B cell (primary cell): ENCODE data around the gene PCDHGB2. TPM values are rescaled to one million over a fixed set of nuclear protein-coding genes. Genes with fewer than 3 reads are reported as not detected.
"Not testable (repeated sequence)": the region's sequence is repeated elsewhere in the genome, so short reads cannot be mapped to it uniquely, and the experiment has no call there.

Experiments
- ATAC-seq: fragments of 200-7000 bp; cut with Tn5 transposase; one replicate; pipeline ENCODE4 v1.10.0; 2021; ENCODE audit warnings: low read depth, mild to moderate bottlenecking, moderate number of reproducible peaks, moderate library complexity
- CTCF ChIA-PET: fragments of 350-600 bp; sonication (Branson Sonifier 250); formaldehyde crosslinking; loops from one replicate; lab custom pipeline; 2021; ENCODE audit warnings: antibody characterized with exemption, inconsistent platforms; lab: Charles Lee
- POLR2A ChIA-PET: fragments of 350-600 bp; sonication (Branson Sonifier 250); formaldehyde crosslinking; loops from one replicate; lab custom pipeline; 2021; ENCODE audit warnings: antibody characterized with exemption; lab: Charles Lee
- DNase-seq: peaks from one replicate; pipeline ENCODE4 v3.0.0; 2013
- H2AFZ ChIP-seq: 2 replicates; pipeline ENCODE4 v1.6.1; 2012; ENCODE audit warnings: mild to moderate bottlenecking, low read depth, low read length; ENCODE audit not compliant: insufficient read depth, poor library complexity, severe bottlenecking
- H3K27ac ChIP-seq, 2 donors: 1 replicate in 1 of 2; 2 replicates in 1 of 2; pipeline ENCODE4 v1.5.1; 2012 to 2013; ENCODE audit warnings: low read length in 2 of 2, mild to moderate bottlenecking in 2 of 2, moderate library complexity in 1 of 2
- H3K27me3 ChIP-seq, 4 experiments: fragments of 200-600 bp in 1 of 4; sonication (generic) in 1 of 4; replicated peaks in 1 of 4; 1 replicate in 2 of 4; 2 replicates in 2 of 4; pipeline versions ENCODE4 v1.6.1 to v1.7.0; 2013 to 2016; ENCODE audit warnings: low read length in 3 of 4, mild to moderate bottlenecking in 2 of 4, mixed read lengths in 1 of 4, moderate library complexity in 1 of 4; ENCODE audit not compliant: insufficient read depth in 4 of 4, control insufficient read depth in 3 of 4; ENCODE audit errors: control extremely low read depth in 1 of 4
- H3K36me3 ChIP-seq, 2 experiments: replicated peaks in 1 of 2; 1 replicate in 1 of 2; 2 replicates in 1 of 2; pipeline versions ENCODE4 v1.6.1 to v1.7.1; 2013; ENCODE audit warnings: low read length in 1 of 2; ENCODE audit not compliant: insufficient read depth in 2 of 2, control insufficient read depth in 1 of 2; ENCODE audit errors: control extremely low read depth in 1 of 2, extremely low read depth in 1 of 2
- H3K4me1 ChIP-seq, 2 donors: fragments of 200-600 bp in 1 of 2; sonication (generic) in 1 of 2; 1 replicate in 1 of 2; 2 replicates in 1 of 2; pipeline versions ENCODE4 v1.5.1 to v1.6.1; 2013 to 2017; ENCODE audit warnings: low read length in 2 of 2; ENCODE audit not compliant: control insufficient read depth in 2 of 2, insufficient read depth in 2 of 2
- H3K4me2 ChIP-seq: replicated peaks from 2 replicates; pipeline ENCODE3; 2012; ENCODE audit warnings: mild to moderate bottlenecking, low read depth, low read length; ENCODE audit not compliant: poor library complexity, severe bottlenecking
- H3K4me3 ChIP-seq, 5 experiments: fragments of 200-600 bp in 1 of 5; sonication (generic) in 1 of 5; 1 replicate in 3 of 5; 2 replicates in 2 of 5; pipeline versions ENCODE4 v1.5.1 to v1.7.0; 2011 to 2016; ENCODE audit warnings: low read length in 4 of 5, mild to moderate bottlenecking in 4 of 5, low read depth in 2 of 5, control low read depth in 1 of 5, moderate library complexity in 1 of 5; ENCODE audit not compliant: insufficient read depth in 1 of 5; ENCODE audit errors: control extremely low read depth in 1 of 5, extremely low read depth in 1 of 5
- H3K79me2 ChIP-seq: fragments of 200-600 bp; sonication (generic); one replicate; pipeline ENCODE4 v1.6.0; 2016; ENCODE audit warnings: low read length; ENCODE audit not compliant: control insufficient read depth, insufficient read depth
- H3K9ac ChIP-seq: fragments of 200-600 bp; sonication (generic); 2 replicates; pipeline ENCODE4 v1.6.1; 2017; ENCODE audit warnings: mild to moderate bottlenecking, low read length, moderate library complexity
- H3K9me3 ChIP-seq, 3 donors: one replicate each; pipeline versions ENCODE4 v1.6.1 to v1.7.1; 2013; ENCODE audit warnings: low read length in 2 of 3; ENCODE audit not compliant: control insufficient read depth in 2 of 3, insufficient read depth in 1 of 3; ENCODE audit errors: control extremely low read depth in 1 of 3
- H4K20me1 ChIP-seq: 2 replicates; pipeline ENCODE4 v1.6.0; 2012; ENCODE audit warnings: mild to moderate bottlenecking, low read length; ENCODE audit not compliant: insufficient read depth, control insufficient read depth, poor library complexity, severe bottlenecking
- H3K27ac Mint-ChIP-seq: one replicate; pipeline ENCODE4 v1.8.0; 2021; ENCODE audit warnings: mixed read lengths
- H3K27me3 Mint-ChIP-seq: one replicate; pipeline ENCODE4 v1.8.0; 2021; ENCODE audit warnings: mixed read lengths
- H3K4me1 Mint-ChIP-seq: one replicate; pipeline ENCODE4 v1.8.0; 2021; ENCODE audit warnings: mixed read lengths
- H3K4me3 Mint-ChIP-seq: one replicate; pipeline ENCODE4 v1.8.0; 2021; ENCODE audit warnings: mixed read lengths
- H3K9me3 Mint-ChIP-seq: one replicate; pipeline ENCODE4 v1.8.0; 2022; ENCODE audit warnings: mixed read lengths; ENCODE audit not compliant: insufficient read depth
- EZH2 ChIP-seq: IDR thresholded peaks from 2 replicates; pipeline ENCODE4 v1.6.1; 2012; ENCODE audit warnings: borderline replicate concordance, low read depth, mild to moderate bottlenecking, moderate library complexity, low read length; ENCODE audit not compliant: insufficient read depth, poor library complexity, severe bottlenecking
- WGBS: methylation state at CpG from one replicate; pipeline ENCODE4 v1.1.5; 2013; ENCODE audit warnings: missing lambda C conversion rate; ENCODE audit not compliant: insufficient coverage; 5-methylcytosine and 5-hydroxymethylcytosine counted together
- intact Hi-C: fragments of 100-400 bp; cut with micrococcal nuclease; formaldehyde crosslinking; loops from one replicate; pipeline ENCODE4 v1.10.0; 2022
- polyA plus RNA-seq: library from polyadenylated mRNA; depleted of rRNA; stranded (reverse); fragments of >200 nt; gene quantifications from 2 replicates; pipeline ENCODE4 v1.2.3, GENCODE V29; 2012
- total RNA-seq, 2 donors: library from RNA; stranded (reverse); fragments of 120-200 nt in 1 of 2; gene quantifications; 1 replicate in 1 of 2; 2 replicates in 1 of 2; pipeline versions ENCODE4 v1.2.3 to v1.2.4, GENCODE V29; 2013 to 2022
- TF ChIP-seq, protein P1 (sequence below): fragments of 200-600 bp; IDR thresholded peaks from one replicate; pipeline ENCODE4 v1.8.0; 2022; ENCODE audit warnings: antibody characterized with exemption, mild to moderate bottlenecking

The PCDHGB2 gene
- total and polyA plus RNA-seq, 2 donors (not counting 1 experiment from before 2014, with no cell fraction given), result 0.66 to 3.9 TPM

DNA sequence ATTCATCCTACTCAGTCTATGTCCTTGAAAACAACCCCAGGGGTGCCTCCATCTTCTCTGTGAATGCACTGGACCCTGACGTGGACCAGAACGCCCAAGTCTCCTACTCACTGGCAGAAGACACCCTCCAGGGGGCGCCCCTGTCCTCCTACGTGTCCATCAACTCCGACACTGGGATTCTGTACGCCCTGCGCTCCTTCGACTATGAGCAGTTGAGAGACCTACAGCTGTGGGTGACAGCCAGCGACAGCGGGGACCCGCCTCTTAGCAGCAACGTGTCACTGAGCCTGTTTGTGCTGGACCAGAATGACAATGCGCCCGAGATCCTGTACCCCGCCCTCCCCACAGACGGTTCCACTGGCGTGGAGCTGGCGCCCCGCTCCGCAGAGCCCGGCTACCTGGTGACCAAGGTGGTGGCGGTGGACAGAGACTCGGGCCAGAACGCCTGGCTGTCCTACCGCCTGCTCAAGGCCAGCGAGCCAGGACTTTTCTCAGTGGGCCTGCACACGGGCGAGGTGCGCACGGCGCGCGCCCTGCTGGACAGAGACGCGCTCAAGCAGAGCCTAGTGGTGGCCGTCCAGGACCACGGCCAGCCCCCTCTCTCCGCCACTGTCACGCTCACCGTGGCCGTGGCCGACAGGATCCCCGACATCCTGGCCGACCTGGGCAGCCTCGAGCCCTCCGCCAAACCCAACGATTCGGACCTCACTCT lies 15.8 kb downstream of the PCDHGB2 start:
- Mint-ChIP-seq H3K27me3 (peaks cover 44% of the 10 kb centered on the region), H3K9me3 (peaks cover 12% of the 10 kb centered on the region)
- H3K4me2 ChIP-seq, DNase-seq, H4K20me1 ChIP-seq, H3K36me3 ChIP-seq, H3K27ac ChIP-seq, H3K4me3 Mint-ChIP-seq, H2AFZ ChIP-seq, H3K4me3 ChIP-seq, POLR2A ChIA-PET, H3K4me1 Mint-ChIP-seq, ATAC-seq, H3K4me1 ChIP-seq, H3K27ac Mint-ChIP-seq, intact Hi-C loops, H3K79me2 ChIP-seq, H3K9ac ChIP-seq: not testable (repeated sequence)
- peaks cover 0 to 55% (median 30%) of the 10 kb centered on the region in 4 experiments for H3K27me3 ChIP-seq
- 56% methylated on average over 33 of the region's 48 CpGs for WGBS
- H3K9me3 ChIP-seq, result peaks cover 0 to 58% (median 46%) of the 10 kb centered on the region in 3 donors
- CTCF ChIA-PET, result interaction anchor here (1.4 to 2.0 kb wide), 2 partner anchors 32 to 188 kb away, joined by 4 to 5 read pairs; partner anchors contain the start of gene PCDHGB6

DNA sequence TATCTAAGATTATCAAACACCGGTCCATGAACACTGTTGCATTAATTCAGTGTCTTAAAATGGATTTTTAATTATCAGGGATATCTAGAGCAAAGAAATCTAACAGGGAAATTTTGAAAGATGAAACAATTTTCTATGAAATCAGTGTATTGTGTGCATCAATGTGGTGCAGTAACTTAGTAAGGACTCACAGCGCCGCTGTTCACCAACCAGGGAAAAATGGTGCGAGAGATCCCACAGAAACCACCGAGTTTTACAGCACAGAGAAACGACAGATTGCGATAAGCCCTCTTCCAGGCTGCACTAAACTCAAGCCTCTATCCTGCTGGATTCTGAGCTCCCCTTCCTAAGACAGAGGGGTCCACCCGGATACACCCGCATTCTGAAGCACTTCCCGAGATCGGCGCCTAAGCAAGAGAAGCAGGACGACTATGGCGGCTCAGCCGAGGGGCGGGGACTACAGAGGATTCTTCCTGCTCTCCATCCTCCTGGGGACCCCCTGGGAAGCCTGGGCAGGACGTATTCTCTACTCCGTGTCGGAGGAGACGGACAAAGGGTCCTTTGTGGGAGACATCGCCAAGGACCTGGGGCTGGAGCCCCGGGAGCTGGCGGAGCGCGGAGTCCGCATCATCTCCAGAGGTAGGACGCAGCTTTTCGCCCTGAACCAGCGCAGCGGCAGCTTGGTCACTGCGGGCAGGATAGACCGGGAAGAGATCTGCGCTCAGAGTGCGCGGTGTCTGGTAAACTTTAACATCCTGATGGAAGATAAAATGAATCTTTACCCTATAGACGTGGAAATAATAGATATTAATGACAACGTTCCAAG lies 22.9 kb downstream of the PCDHGB2 start, which contains the start of gene PCDHGA7:
PCDHGA7 (plus strand) TSS at position 274 of the 826 bp plus-strand sequence; CDS start at position 432, 158 bp downstream.
- ChIA-PET POLR2A (no interaction called here), CTCF (no interaction called here)
- TF ChIP-seq, protein P1, sequence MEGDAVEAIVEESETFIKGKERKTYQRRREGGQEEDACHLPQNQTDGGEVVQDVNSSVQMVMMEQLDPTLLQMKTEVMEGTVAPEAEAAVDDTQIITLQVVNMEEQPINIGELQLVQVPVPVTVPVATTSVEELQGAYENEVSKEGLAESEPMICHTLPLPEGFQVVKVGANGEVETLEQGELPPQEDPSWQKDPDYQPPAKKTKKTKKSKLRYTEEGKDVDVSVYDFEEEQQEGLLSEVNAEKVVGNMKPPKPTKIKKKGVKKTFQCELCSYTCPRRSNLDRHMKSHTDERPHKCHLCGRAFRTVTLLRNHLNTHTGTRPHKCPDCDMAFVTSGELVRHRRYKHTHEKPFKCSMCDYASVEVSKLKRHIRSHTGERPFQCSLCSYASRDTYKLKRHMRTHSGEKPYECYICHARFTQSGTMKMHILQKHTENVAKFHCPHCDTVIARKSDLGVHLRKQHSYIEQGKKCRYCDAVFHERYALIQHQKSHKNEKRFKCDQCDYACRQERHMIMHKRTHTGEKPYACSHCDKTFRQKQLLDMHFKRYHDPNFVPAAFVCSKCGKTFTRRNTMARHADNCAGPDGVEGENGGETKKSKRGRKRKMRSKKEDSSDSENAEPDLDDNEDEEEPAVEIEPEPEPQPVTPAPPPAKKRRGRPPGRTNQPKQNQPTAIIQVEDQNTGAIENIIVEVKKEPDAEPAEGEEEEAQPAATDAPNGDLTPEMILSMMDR, result no peak
- no peak for TF ChIP-seq EZH2
- H3K79me2 ChIP-seq, result no peaks in the 10 kb centered on the region
- H3K4me1 ChIP-seq, result no peaks in the 10 kb centered on the region
- H3K4me3 ChIP-seq, result peak within 1 kb of the TSS in 3 of 5 experiments; percentile 1 to 36 (median 24)
- no peak for ATAC-seq
- WGBS, result 22% methylated on average over 29 of the region's 37 CpGs
- peak within 1 kb of the TSS; percentile 25 for H3K4me2 ChIP-seq
- H3K27me3 ChIP-seq, result peaks cover 0 to 43% (median 28%) of the 10 kb centered on the region in 4 experiments
- intact Hi-C loops, result no loop called here
- no peaks in the 10 kb centered on the region for H3K36me3 ChIP-seq
- Mint-ChIP-seq H3K27ac (no peak within 1 kb of the TSS), H3K4me3 (peak within 1 kb of the TSS; percentile 81), H3K4me1 (peaks cover 3% of the 10 kb centered on the region), H3K9me3 (peaks cover 7% of the 10 kb centered on the region), H3K27me3 (peaks cover 58% of the 10 kb centered on the region)
- no peak within 1 kb of the TSS for H2AFZ ChIP-seq
- H3K9ac ChIP-seq, result no peak within 1 kb of the TSS
- DNase-seq, result no peak
- H3K9me3 ChIP-seq, result peaks cover 5 to 37% (median 25%) of the 10 kb centered on the region in 3 donors
- no peaks in the 10 kb centered on the region for H4K20me1 ChIP-seq
- H3K27ac ChIP-seq, result no peak within 1 kb of the TSS
